Measurements from ENCODE around the gene MIDN. TPM values are rescaled to one million over a fixed set of nuclear protein-coding genes. Genes with fewer than 3 reads are reported as not detected.

The MIDN gene
- total and polyA plus RNA-seq, 4 donors, result 39.7 to 185 (median 58.7) TPM

DNA sequence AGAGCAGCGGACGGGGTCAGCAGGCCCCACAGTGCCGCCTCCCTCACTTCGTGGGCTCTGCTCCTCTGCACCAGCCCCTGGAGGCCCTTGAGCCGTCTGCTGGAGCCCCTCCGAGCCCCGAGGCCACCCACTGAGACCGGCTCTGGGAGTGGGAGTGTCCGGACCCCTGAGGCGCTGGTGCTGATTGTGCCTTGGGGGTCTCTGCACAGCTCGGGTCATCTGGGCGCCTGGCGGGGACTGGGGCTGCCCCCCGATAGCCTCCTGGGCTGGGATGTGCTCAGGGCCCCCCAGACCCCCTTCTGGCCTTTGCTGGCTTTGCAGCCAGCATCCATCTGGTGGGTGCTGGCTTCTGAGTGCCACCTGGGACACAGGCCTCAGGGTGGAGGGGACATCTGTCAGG is 26.0 kb upstream of the MIDN start:
- 91 to 95% methylated on average over 10 to 14 of the region's 14 CpGs for WGBS, 2 donors
- Histone ChIP-seq H3K9me3 (ENCODE audit: control insufficient read depth in 4 of 4, insufficient read depth in 3 of 4, low read length in 3 of 4) (no peaks in the 10 kb centered on the region), H3K27ac (ENCODE audit: low read depth in 1 of 2, low read length in 1 of 2) (no peak overlapping the region), H3K4me3 (no peak overlapping the region), H3K4me1 (ENCODE audit: control insufficient read depth in 5 of 5, insufficient read depth in 5 of 5, low read length in 5 of 5) (peaks cover 0 to 6% (median 0%) of the 10 kb centered on the region in 5 donors), H3K27me3 (ENCODE audit: control insufficient read depth in 3 of 3, insufficient read depth in 3 of 3, low read length in 2 of 3) (no peaks in the 10 kb centered on the region), H3K9ac (ENCODE audit: insufficient read depth in 1 of 2, low read length in 2 of 2) (no peak overlapping the region), H3K36me3 (ENCODE audit: control insufficient read depth in 4 of 4, insufficient read depth in 4 of 4, low read length in 4 of 4) (peaks cover 0 to 63% (median 10%) of the 10 kb centered on the region in 4 donors)
- DNase-seq (no peak), ATAC-seq (ENCODE audit: insufficient read depth, low FRiP score) (no peak)
- TF ChIP-seq, protein P1, sequence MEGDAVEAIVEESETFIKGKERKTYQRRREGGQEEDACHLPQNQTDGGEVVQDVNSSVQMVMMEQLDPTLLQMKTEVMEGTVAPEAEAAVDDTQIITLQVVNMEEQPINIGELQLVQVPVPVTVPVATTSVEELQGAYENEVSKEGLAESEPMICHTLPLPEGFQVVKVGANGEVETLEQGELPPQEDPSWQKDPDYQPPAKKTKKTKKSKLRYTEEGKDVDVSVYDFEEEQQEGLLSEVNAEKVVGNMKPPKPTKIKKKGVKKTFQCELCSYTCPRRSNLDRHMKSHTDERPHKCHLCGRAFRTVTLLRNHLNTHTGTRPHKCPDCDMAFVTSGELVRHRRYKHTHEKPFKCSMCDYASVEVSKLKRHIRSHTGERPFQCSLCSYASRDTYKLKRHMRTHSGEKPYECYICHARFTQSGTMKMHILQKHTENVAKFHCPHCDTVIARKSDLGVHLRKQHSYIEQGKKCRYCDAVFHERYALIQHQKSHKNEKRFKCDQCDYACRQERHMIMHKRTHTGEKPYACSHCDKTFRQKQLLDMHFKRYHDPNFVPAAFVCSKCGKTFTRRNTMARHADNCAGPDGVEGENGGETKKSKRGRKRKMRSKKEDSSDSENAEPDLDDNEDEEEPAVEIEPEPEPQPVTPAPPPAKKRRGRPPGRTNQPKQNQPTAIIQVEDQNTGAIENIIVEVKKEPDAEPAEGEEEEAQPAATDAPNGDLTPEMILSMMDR (IDR thresholded peaks at IDR 0.05; ENCODE audit: control extremely low read depth, extremely low read depth), result no peak

DNA sequence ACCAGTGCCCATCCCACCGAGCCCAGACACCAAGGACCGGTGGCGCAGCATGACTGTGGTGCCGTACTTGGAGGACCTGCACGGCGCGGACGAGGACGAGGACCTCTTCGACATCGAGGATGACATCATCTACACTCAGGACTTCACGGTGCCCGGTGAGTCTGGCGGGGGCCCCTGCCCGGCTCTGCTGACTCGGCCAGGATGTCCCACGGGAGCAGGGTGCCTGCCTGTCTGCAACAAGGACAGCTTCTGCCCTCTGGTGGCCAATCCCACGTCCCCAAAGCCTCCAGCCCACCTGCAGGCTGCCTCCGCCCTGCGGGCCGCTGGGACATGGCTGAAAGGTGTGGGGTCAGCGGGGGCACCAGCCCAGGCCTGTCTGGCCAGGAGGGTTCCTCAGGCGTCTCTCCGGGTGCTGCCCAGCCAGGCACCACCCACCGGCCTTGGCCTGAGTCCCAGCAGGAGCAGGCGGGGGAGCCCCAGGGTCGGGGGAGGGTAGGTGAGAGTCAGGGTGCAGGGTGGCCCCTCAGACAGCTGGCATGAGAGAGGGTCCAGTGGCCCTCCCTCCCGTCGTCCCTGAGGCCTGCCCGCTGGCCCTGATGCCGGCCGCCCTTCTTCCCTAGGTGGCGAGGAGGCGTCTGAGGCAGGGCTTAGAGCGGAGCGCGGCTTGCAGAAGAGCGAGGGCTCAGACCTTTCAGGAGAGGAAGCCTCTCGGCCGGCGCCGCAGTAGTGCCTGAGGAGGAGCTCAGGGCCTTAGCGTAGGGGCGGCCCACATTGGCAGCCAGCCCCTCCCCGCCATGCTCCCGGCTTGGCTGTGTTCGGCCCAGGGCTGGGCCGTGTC is 25.1 kb upstream of the MIDN start:
- Histone ChIP-seq H3K9ac (ENCODE audit: insufficient read depth in 1 of 2, low read length in 2 of 2) (no peak overlapping the region), H3K4me3 (no peak overlapping the region), H3K9me3 (ENCODE audit: control insufficient read depth in 4 of 4, insufficient read depth in 3 of 4, low read length in 3 of 4) (no peaks in the 10 kb centered on the region), H3K36me3 (ENCODE audit: control insufficient read depth in 4 of 4, insufficient read depth in 4 of 4, low read length in 4 of 4) (peaks cover 0 to 71% (median 10%) of the 10 kb centered on the region in 4 donors), H3K27ac (ENCODE audit: low read depth in 1 of 2, low read length in 1 of 2) (no peak overlapping the region), H3K27me3 (ENCODE audit: control insufficient read depth in 3 of 3, insufficient read depth in 3 of 3, low read length in 2 of 3) (no peaks in the 10 kb centered on the region), H3K4me1 (ENCODE audit: control insufficient read depth in 5 of 5, insufficient read depth in 5 of 5, low read length in 5 of 5) (peaks cover 0 to 6% (median 0%) of the 10 kb centered on the region in 5 donors)
- DNase-seq, result peak in 1 of 3 donors; percentile 15
- TF ChIP-seq, protein P1 (IDR thresholded peaks at IDR 0.05; ENCODE audit: control extremely low read depth, extremely low read depth), result no peak
- ATAC-seq (ENCODE audit: insufficient read depth, low FRiP score), result no peak
- WGBS, 2 donors, result 85 to 88% methylated on average over 48 of the region's 48 CpGs

DNA sequence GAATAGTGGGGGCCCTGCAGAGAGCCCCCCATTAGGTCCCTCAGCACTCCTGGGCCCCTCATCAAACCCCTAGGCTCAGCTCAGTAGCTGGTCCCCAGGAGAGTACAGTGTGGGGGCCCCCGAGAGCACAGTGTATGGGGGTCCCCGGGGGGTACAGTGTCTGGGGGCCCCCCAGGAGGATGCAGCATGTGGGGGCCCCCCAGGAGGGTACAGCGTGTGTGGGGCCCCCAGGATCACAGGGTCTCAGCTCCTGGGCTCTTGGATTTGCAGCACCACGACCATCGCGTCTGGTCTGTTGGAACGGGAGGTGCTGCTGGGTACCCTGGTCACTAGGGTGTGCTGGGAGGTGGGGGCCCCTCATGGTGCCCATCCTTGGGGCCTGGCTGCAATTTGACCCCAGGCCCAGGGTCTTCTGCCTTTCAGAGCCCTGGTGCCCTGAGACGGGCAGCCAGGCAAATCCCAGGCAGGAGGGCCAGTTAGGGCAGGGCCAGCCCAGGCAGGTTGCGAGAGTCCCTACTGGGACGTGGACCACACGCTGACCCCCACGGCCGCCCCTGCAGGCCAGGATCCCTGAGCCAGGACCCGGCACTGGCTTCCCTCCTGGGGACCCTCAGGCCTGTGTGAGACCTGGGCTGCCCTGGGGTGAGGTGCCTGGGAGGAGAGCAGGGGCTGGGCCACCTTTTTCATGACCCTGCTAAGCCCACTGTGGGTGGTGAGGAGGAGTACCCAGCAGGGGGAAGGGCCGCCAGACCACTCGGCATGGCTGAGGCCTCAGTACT is 24.1 kb upstream of the MIDN start:
- peaks cover 0 to 76% (median 10%) of the 10 kb centered on the region in 4 donors for H3K36me3 ChIP-seq (ENCODE audit: control insufficient read depth in 4 of 4, insufficient read depth in 4 of 4, low read length in 4 of 4)
- H3K27me3 ChIP-seq (ENCODE audit: control insufficient read depth in 3 of 3, insufficient read depth in 3 of 3, low read length in 2 of 3), result no peaks in the 10 kb centered on the region
- no peak overlapping the region for H3K4me3 ChIP-seq
- no peak overlapping the region for H3K9ac ChIP-seq (ENCODE audit: insufficient read depth in 1 of 2, low read length in 2 of 2)
- H3K27ac ChIP-seq (ENCODE audit: low read depth in 1 of 2, low read length in 1 of 2), result no peak overlapping the region
- TF ChIP-seq, protein P1 (IDR thresholded peaks at IDR 0.05; ENCODE audit: control extremely low read depth, extremely low read depth), result no peak
- DNase-seq (no peak), ATAC-seq (ENCODE audit: insufficient read depth, low FRiP score) (no peak)
- peaks cover 0 to 2% (median 0%) of the 10 kb centered on the region in 5 donors for H3K4me1 ChIP-seq (ENCODE audit: control insufficient read depth in 5 of 5, insufficient read depth in 5 of 5, low read length in 5 of 5)
- WGBS, 2 donors, result 88 to 96% methylated on average over 16 of the region's 16 CpGs
- H3K9me3 ChIP-seq (ENCODE audit: control insufficient read depth in 4 of 4, insufficient read depth in 3 of 4, low read length in 3 of 4), result no peaks in the 10 kb centered on the region
